HG02840 (cell line): Measurements from ENCODE around the gene OR4F6.

Experiments used
- ATAC-seq: cut with Tn5 transposase; IDR thresholded peaks from one replicate; pipeline ENCODE4 v1.9.1; 2021; ENCODE audit warnings: mild to moderate bottlenecking, moderate library complexity, moderate number of reproducible peaks; ENCODE audit not compliant: unreplicated experiment, low FRiP score

The OR4F6 gene

DNA sequence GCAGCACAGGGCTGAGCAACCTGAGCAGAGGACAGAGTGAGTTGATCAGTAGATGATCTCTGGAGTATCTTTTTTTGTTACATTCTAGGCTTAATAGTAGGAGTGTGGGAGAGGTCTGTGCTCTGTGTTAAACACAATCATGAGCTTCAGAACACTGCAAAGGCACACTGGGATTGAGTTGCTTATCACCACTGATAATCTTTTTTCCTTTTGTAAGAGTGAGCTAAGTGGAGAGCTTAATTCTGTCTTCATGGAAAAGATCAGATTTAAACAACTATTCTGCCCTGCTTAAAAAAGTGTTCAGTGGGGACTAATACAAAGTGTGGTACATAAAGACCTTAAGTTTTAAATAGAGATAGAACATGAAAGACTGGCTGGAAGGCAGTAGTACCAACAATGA is 1.1 kb downstream of the OR4F6 start:
- ATAC-seq, result no peak

DNA sequence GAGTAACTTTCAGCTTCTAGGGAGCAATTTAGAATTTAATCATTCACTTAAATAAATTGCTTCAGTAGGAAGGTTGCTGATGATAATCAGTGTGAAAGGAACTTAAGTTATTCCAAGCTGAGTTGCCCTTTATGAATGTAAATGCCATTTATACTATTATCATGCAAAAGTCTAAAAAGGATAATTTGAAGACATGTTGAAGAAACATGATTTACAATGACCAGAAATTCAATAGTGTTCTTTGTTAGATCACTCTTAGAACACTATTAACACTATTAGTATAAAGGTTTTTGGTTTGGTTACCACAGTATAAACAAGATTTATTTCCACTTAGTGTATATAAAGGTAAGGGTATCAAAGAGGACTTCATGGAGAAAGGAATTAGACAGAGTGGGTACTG is 1.6 kb downstream of the OR4F6 start:
- no peak for ATAC-seq

DNA sequence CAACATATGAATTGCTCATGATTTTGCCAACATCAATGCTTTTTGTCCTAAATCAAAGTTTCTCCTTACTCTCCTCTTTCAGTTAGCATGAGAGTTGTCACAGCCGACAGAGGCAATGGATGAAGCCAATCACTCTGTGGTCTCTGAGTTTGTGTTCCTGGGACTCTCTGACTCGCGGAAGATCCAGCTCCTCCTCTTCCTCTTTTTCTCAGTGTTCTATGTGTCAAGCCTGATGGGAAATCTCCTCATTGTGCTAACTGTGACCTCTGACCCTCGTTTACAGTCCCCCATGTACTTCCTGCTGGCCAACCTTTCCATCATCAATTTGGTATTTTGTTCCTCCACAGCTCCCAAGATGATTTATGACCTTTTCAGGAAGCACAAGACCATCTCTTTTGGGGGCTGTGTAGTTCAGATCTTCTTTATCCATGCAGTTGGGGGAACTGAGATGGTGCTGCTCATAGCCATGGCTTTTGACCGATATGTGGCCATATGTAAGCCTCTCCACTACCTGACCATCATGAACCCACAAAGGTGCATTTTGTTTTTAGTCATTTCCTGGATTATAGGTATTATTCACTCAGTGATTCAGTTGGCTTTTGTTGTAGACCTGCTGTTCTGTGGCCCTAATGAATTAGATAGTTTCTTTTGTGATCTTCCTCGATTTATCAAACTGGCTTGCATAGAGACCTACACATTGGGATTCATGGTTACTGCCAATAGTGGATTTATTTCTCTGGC is 2.5 kb downstream of the OR4F6 start:
- no peak for ATAC-seq

DNA sequence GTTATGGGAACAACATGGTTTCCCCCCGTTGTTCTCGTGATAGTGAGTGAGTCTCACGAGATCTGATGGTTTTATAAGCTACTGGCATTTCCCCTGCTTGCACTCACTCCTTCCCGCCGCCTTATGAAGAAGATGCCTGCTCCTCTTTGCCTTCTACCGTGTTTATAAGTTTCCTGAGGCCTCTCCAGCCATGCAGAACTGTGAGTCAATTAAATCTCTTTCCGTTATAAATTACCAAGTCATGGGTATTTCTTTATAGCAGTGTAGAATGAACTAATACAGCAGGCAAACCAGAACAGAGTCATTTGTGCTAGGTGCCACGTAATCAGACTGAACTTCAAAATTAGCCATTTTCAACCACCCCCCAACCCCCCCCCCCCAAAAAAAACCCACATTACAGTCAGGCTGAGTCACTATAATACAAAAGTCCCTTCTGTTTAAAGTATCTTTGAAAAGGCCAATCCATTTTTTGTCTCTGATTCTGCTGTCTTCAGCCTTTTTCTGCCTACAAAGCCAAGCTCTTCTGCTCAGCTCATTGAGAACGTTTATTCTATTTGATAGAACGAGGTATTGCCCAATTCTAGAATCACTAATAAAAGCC is 4.1 kb downstream of the OR4F6 start:
- no peak for ATAC-seq

DNA sequence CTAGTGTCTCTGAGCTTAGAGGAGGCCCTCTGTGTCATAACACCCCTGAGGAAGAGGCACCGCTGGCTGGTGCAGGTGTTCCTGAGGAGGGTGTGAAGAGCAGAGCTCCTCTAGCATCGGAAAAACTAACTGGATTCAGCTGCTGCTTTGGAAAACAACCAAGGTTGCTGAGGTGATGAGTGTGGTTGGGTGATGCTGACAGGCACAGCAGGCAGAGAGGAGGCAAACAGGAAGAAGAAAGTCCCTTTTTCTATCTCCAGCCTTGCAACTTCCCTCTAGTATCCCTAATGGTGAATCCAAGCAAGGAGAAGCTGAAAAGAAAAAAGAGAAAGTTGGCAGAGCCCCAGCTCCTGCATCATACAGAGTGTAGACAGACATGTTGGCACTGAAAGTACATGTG is 4.9 kb downstream of the OR4F6 start:
- ATAC-seq, result no peak

DNA sequence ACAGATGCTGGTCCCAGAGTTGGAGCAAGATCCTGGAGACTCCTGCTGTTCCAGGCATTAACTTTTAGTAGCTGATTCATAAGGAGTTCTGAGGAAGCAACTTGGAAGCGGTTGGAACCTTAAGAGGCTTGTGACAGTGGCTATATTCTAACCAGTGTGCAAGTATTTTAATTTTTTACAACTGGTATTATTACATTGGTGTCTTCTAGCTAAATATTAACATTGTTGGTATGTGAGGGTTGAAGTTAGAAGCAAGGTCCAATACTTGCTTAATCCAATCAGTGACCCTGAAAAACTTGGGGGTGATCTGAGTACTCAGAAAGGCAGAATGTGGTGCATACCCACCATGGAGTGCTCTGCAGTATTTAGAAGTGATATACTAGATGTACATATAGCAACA is 7.1 kb downstream of the OR4F6 start:
- ATAC-seq, result no peak

GRCh38 chr15:101810876-101811275 is 7.6 kb downstream of the OR4F6 start:
- no peak for ATAC-seq

GRCh38 chr15:101811902-101812301 is 8.6 kb downstream of the OR4F6 start, which contains the start of gene OR4F15:
Gene OR4F15 (plus strand): TSS chr15:101812202. CDS start chr15:101818187, 5,985 bp downstream.
- no peak for ATAC-seq

DNA sequence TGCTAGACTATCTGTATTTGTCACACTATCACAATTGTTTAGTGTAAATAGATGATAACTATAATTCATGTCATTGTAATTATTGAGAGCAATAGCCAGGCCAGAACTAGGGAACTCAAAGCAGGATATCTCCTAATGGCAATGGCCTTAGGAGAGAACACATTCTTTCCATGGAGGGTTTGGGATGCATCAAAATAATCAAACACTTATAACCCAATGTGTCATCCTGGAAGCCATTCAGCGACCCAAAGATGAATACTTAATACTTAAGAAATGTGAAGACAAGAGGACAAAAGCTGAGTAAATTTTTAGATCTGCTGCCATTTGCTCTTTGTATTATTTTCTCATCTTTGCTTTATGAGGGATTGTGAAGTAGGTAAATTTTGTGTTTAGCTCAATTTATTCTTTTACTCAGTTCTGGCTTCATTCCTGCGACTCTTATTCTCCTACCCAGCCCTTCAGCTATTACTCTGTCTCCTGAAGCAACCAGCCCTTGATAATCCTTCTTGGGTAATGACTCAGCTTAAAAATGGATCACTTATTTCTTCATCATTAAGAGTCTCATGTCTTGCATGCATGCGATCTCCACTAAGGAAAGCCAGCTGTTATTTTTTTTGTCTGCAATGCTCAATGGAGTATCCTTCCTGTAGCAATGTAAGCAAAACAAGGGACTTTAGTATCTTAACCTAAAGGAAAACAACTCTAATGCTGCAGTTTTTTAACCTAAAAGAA is 10.7 kb downstream of the OR4F6 start:
- no peak for ATAC-seq

- ATAC-seq, result no peak
These were observed 17.5 kb downstream of the OR4F6 start for GRCh38 chr15:101820781-101821180.

- no peak for ATAC-seq
These were observed 23.9 kb downstream of the OR4F6 start for GRCh38 chr15:101827257-101827656.

DNA sequence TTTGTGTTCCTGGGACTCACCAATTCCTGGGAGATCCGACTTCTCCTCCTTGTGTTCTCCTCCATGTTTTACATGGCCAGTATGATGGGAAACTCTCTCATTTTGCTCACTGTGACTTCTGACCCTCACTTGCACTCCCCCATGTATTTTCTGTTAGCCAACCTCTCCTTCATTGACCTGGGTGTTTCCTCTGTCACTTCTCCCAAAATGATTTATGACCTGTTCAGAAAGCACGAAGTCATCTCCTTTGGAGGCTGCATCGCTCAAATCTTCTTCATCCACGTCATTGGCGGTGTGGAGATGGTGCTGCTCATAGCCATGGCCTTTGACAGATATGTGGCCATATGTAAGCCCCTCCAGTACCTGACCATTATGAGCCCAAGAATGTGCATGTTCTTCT is 25.5 kb downstream of the OR4F6 start:
- ATAC-seq, result no peak

DNA sequence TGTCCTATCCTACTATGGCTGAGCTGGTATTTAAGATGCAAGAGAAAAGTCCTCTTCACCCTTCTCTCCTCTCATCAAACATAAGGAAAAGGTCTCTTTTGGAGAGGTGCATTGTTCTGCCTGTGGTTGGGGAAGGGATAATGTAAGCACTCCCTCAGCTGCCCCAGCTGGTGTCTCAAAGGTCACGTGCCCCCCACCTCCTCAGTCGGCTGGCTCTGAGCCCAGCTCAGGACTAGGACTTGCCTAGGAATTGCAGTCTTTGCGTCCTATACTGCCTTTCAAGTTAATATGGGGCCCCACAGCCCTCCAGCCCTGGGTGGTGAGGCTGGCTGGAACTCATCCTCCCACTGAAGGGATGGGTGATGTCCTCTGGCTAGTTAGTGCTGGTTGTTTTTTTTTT is 38.3 kb downstream of the OR4F6 start:
- ATAC-seq, result no peak

DNA sequence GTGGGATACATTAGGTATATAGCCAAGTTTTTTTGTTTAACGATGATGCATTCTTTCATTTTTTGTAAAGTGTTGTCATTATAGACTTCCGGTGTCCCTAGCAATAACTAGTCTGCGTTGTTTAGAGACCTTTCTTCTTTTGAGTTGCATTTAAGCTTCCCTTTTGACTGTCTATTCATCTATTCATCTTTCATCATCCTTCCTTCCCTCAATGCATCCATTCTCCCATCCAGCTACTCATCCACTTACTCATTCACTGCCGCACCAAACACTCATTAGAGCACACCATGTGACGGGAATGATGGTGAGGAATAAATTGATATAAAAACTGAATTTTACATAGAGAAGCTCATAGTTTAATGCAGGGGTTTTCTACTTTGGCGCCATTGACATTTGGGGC is 41.6 kb downstream of the OR4F6 start:
- ATAC-seq, result no peak

DNA sequence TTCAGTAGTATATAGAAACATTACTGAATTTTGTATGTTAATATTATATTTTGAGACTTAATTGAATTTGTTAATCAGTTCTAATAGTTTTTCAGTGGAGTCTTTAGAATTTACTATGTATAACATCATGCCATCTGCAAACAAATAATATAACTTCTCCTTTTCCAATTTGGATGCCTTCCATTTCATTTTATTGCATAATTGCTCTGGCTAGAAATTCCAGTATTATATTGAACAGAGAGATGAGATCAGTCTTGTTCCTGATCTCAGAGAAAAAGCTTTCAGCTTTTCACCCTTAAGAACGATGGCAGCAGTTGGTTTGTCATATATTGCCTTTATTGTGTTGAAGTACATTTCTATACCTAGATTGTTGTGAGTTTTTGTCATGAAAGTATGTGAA is 49.0 kb downstream of the OR4F6 start:
- ATAC-seq, result no peak
